Fibroblast of lung (primary cell): ENCODE data around the gene OTOGL.
A peak's percentile ranks its signal among the peaks of the same experiment; 100 is the strongest.

ENCODE experiments used
- EZH2 ChIP-seq: IDR thresholded peaks from 2 replicates; pipeline ENCODE4 v1.5.1; 2012; ENCODE audit warnings: low read length, control low read depth, mild to moderate bottlenecking; ENCODE audit errors: missing control alignments
- TF ChIP-seq, protein P1 (sequence below), 2 donors: IDR thresholded peaks in 1 of 2; conservative IDR thresholded peaks in 1 of 2; 1 replicate in 1 of 2; 2 replicates in 1 of 2; pipeline ENCODE4 v1.5.1; 2011 to 2012; ENCODE audit warnings: low read length in 2 of 2, control low read depth in 1 of 2, inconsistent platforms in 1 of 2, low read depth in 1 of 2, mild to moderate bottlenecking in 1 of 2

DNA sequence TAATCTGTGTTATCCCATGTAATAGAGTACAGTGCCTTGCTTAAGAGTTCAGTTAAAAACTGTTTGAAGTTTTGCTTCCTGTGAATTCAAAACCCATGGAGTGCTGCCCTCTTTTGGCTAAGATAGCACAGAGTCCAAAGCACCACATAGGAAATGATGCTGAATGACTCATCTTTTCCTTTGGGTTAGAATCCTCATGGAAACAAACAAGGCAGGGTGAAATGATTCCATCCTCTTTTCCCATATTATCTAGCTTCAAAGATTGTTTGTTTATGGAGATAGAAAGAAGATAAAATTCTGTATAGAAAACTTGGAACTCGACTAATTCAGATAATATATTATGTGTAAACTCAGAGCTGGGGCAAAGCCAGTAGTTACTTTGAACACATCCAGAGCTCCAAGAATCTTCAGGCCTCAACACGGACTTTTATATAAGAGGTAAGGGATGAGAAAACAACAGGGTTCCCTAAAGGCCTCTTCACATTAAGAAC lies 87.4 kb downstream of the OTOGL start:
- TF ChIP-seq, protein P1, sequence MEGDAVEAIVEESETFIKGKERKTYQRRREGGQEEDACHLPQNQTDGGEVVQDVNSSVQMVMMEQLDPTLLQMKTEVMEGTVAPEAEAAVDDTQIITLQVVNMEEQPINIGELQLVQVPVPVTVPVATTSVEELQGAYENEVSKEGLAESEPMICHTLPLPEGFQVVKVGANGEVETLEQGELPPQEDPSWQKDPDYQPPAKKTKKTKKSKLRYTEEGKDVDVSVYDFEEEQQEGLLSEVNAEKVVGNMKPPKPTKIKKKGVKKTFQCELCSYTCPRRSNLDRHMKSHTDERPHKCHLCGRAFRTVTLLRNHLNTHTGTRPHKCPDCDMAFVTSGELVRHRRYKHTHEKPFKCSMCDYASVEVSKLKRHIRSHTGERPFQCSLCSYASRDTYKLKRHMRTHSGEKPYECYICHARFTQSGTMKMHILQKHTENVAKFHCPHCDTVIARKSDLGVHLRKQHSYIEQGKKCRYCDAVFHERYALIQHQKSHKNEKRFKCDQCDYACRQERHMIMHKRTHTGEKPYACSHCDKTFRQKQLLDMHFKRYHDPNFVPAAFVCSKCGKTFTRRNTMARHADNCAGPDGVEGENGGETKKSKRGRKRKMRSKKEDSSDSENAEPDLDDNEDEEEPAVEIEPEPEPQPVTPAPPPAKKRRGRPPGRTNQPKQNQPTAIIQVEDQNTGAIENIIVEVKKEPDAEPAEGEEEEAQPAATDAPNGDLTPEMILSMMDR (conservative IDR thresholded peaks at IDR 0.05 in 1 of 2, IDR thresholded peaks at IDR 0.05 in 1 of 2; ENCODE audit: low read depth in 1 of 2, low read length in 2 of 2), result peak; percentile 86 to 88
- TF ChIP-seq EZH2, result no peak
